ENCODE measurements around the gene TMEM97.
"Not testable (repeated sequence)": the region's sequence is repeated elsewhere in the genome, so short reads cannot be mapped to it uniquely, and the experiment has no call there.

TMEM97 gene

DNA sequence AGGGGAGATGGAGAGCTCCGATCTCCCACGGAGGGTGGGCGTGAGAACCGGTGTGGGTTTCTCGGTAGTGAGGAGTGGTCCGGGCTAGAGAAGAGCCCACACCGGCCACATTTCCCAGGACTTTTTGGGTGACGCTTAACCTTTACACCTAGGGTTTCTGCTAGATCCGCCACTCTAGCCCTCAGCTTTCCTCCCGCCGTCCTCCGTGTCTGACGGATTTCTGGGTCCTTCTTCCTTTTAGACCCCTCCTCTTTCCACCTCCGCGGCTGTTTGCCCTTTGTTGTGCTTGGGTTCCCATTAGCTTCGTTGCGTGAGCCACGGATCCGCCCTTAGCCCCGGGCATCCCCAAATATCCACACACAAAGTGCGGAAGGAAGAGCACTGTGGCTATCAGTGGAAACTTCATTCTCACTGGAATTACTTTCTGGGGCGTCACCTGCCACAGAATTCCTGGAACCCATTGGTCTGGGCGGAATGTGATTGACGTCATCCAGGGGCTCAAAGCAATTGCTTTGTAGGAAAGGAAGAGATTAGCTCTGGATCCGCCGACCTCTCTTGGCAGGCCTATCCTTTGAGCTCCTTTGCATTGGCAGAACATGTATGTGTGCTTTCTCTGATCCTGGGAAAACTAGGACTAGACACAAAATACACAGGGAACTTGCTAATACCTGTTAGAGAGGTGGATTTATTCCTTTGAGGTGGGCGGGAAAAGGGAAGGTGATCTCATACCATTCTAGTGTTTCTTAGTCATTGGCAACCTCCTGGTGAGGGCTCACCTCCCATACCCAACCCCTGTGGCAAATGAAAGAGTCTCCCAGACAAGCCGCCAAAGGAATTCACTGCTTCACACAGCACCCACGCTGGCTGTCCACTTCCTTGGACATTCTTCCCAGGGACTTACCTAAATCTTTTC, 17.2 kb downstream of the TMEM97 start:
- DNase-seq (ENCODE audit: low spot score), result peak; percentile 65

DNA sequence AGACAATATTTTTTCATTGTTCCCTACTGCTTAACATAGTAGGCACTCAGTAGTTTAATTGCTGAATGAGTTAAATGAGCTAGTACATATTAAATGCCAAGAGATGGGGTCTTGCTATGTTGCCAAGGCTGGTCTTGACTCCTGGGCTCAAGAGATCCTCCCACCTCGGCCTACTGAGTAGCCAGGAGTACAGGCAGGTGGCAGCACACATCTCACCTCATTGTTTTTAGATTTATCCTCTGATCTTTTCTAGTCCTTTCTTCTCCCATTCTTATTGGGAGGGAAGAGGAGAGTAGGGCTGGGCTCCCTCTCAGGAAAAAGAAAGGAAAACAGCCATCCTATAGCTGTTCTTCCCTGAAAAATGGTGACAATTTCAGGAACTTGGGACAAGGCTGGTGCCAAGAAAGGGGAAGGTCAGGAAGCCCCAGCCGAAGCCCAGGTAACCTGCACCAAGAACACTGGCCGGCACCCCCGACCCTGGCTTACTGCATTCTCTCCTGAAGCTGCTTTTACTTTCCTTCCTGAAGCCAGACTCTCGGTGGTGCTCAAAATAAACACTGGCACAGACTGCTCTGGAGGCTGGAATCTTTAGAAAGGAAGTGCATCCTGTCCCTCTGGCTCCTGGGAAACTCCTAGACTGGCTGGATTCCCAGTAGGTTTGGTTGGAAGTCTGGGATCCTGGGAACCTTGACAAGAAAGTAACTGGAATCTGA, 19.2 kb downstream of the TMEM97 start:
- DNase-seq (ENCODE audit: low spot score), result no peak

DNA sequence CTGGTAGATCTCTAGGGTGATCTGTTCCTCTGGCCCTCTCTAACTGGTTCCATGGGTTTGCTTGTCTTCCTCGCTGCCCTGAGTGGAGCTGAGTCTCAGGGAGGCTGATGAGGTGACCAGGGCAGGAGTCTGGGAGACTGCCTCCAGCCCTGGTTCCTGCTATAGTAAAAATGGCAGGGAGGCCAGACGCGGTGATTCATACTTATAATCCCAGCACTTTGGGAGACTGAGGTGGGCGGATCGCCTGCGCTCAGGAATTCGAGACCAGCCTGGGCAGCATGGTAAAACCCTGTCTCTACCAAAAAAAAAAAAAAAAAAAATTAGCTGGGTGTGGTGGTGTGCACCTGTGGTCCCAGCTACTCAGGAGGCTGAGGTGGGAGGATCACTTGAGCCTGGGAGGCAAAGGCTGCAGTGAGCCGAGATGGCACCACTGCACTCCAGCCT, 19.8 kb downstream of the TMEM97 start:
- DNase-seq (ENCODE audit: low spot score), result not testable (repeated sequence)

DNA sequence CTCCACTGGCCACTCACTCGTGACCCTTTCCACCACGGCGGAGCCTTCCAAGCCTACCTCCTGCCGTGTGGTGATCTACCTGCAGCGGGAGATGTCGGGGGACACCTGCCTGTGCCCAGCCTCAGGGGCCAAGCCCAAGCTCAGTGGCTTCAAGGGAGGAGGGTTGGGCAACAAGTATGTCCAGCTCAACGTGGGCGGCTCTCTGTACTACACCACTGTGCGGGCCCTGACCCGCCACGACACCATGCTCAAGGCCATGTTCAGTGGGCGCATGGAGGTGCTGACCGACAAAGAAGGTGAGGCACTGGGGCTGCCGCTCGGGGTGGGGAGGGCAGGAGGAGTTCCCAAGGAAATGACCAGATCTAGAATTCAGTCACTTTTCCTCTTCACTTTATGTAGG, 20.4 kb downstream of the TMEM97 start:
- no peak for DNase-seq (ENCODE audit: low spot score)

DNA sequence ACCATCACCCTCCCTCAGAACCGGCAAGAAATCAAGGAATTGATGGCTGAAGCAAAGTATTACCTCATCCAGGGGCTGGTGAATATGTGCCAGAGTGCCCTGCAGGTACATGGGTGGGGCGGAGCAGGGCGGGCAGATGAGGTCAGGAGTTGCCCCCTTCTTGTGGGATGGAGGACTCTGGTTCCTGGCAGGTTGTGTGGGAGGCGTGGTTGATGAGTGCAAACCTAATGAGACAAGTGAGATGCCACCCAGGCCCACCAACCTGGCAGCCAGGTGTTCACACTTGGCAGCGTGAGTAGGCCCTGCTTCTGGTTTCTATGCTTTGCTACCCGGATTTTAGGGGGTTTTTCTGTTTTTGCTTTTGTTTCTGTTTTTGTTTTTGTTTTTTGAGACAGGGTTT, 21.4 kb downstream of the TMEM97 start:
- DNase-seq (ENCODE audit: low spot score), result no peak

DNA sequence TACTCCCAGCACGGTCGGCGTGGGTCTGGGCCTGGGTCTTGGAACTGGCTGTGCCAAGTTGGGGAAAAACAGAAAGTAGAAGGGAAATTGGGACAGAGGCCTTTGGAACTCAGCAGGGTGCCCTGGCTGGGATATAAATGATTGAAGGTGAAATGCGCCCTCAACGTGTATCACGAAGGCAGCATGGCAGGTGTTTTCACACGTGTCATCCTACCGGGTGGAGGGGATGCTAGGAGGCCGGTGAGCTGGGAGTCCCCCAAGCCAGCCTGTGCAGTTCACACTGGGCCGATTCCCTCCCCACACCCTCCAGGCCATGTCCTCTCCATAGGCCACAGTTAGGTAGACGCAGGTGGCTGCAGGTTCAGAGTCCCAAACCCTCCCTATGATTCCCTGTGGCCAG, 22.5 kb downstream of the TMEM97 start:
- no peak for DNase-seq (ENCODE audit: low spot score)

DNA sequence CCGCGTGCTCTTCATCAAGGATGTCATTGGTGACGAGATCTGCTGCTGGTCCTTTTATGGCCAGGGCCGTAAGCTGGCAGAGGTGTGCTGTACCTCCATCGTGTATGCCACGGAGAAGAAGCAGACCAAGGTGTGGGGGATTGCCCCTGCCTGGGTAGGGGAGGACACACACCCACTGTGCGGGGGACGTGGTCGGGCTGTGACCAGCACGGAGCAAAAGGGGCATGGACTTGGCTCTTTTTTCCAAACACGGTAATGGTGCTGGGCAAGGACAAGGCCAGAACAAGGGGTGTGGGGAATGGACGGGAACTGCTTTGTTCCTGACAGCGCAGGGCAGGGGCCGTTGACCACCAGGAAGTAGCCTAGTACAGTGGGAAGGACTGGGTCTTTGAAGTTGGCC, 23.3 kb downstream of the TMEM97 start:
- no peak for DNase-seq (ENCODE audit: low spot score)

DNA sequence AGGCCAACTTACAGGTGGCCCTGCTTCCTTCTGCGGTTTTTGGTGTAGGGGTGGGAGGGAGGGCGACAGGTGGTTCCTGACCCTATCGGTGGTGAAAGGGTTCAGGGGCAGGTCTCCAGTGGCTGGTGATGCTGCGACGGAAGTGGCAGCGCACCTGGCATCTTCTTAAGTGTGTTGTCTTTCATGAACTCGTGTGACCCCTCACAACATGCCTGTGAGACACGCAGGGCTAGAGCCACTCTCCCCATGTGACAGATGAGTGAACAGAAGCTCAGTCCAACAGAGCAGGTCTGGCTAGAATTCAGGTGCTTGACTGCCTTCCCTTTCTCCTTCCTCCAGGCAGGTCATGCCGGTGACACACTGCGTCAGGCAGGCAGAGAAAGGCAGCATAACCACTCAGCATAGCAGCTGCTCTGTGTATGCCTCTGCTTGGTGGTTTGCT, 24.5 kb downstream of the TMEM97 start:
- no peak for DNase-seq (ENCODE audit: low spot score)

DNA sequence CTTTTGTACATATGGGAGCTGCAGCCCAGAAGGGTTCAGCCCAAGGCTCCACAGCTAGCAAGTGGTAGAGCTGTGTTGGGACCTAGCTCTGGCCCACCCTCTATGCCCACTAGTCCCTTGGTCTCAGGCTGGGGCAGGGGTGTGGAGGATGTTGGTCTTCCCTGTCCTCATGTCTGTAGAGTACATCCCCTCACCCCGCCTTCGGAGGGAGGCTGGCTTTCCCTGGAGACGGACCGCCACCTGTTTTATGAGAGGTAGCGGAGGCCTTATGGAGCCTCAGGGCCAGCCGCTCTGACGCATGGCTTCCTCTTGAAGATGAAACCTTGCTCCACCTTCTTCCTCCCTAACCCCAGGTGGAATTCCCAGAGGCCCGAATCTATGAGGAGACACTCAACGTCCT, 25.0 kb downstream of the TMEM97 start:
- DNase-seq (ENCODE audit: low spot score), result no peak

DNA sequence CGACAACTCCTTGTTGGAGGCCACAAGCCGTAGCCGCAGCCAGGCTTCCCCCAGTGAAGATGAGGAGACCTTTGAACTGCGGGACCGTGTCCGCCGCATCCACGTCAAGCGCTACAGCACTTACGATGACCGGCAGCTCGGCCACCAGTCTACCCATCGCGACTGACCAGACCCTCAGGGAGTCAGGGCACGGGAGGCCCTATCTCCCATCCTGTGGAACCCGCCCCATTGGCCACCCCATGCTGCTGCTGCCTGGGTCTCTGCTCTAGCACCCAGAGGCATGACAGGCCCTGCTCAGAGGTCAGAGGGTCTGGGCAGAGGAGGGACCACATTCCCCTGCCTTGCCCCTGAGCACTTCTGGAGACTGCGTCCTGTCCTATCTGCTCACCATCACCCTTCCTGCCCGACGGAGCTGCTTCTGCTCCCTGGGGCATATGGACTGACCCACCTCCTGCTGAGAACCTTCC, 25.5 kb downstream of the TMEM97 start:
- no peak for DNase-seq (ENCODE audit: low spot score)

DNA sequence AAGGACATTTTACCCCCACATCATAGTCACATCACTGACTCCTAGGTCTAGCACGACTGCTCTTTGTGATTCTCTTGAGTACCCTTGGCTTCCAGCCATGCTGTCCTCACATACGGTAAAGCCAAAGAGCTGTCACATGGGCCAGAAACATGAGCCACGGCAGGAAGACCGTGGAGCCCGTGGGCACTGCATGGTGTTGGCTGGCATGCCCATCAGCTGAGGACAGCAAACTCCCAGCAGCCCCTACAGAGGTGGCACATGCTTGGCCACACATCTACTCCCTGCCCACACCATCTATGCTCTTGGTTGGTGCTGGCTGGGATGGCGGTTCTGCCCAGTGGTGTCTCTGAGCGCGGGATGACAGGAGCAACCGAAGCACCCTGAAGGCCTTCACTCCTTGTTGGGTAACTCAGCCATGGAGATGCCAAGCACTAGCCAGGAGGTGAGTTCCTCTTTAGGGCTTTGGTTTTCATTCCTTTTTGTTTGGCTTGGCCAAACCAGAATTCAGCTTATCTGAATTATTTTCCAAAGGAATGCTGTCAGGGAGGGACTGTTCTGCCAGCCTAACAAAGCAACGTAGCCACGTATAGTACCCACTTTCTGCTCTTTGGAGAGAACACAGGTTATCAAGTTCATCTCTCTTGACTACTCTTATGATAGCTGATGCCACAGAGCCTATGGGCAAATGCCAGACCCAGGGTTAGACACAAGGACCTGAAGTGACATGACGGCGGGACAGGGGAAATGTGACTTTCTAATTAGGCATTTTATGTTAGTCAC, 26.6 kb downstream of the TMEM97 start:
- DNase-seq (ENCODE audit: low spot score), result no peak

DNA sequence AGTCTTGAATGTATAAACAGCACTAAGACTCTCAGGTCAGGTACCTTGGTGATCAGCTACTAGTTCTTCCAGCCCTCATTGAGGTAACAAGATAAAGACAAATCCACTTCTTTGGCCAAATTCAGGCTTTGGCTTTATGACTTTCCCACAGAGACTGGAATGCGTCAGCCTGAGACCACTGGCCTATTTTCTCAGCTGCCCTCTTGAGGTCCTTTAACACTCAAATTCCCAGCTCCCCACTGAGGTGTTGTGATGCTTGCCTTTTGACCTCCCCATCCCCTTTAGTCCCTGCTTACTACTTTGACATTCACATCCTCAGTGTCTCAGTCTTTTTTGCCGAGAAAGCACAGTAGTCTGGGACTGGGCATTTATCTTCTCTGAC, 27.2 kb downstream of the TMEM97 start:
- DNase-seq (ENCODE audit: low spot score), result no peak

DNA sequence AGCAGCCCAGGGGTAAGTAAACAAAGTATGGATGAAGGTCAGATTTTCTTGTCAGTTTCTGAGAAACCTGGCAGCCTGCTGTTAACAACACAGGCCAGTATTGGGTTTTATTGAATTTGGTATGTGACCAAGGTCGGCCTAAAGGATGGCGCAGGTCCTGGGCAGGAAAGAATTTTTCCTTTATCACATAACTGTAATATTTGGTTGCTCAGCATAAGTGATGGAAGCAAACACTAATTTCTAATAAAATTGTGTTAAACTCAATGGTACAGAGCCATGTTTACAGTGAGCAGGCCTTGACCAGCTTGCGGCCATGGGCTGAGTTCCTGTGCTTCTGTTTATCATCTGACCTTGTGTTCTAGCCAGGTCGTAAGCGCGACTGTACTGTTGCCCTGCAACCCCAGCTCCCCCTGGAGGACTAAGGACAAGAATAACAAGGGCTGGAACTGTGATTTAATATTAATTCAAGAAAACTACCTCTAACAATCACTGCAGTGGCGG, 27.8 kb downstream of the TMEM97 start:
- DNase-seq (ENCODE audit: low spot score), result no peak

DNA sequence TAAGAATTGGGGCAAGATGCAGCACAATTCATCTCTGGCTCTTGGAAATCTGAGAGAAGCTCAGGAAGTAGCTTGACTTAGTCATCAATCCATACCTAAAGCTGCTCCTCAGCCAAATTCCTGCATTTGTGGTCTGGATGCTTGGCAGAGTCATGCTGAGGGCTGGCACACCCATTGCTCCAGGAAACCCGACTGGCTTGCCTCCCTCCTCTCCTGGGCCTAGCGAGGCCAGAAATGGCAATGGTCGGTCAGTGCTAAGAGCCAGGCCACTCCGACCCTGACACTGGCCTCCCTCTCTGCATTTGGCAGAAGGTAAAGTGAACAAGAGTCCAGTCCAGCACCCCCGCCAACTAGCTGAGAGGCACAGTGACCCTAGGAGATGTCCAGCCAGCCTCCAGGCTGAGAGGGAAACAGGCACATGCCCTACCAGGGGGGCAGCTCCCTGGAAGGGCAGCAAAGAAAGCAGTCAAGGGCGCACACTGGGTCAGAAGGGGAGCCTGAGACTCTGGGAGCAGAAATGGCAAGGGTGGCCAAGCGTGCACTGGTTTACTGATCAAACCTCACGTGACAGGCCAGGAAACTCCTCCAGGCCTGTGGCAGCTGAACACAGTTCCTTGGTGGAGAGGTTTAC, 28.4 kb downstream of the TMEM97 start:
- no peak for DNase-seq (ENCODE audit: low spot score)

DNA sequence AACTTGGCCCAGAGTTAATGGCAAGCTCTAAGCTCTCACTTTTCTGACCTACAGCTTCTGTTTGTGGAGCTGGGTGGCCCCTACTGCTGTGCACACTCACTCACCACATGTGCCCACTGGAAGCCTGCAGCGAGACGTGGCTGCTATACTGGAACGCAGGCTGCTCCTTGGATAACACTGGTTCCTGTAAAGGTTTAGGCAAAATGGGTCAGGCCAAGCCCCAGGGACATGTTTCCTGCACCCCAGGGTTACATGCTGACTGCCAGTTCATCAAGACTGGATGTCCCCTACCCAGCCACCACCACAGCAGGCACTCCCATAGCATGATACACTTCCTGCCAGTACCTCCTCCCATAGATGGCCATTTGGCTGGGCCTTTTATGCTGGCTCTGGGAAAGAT, 30.0 kb downstream of the TMEM97 start:
- DNase-seq (ENCODE audit: low spot score), result no peak

DNA sequence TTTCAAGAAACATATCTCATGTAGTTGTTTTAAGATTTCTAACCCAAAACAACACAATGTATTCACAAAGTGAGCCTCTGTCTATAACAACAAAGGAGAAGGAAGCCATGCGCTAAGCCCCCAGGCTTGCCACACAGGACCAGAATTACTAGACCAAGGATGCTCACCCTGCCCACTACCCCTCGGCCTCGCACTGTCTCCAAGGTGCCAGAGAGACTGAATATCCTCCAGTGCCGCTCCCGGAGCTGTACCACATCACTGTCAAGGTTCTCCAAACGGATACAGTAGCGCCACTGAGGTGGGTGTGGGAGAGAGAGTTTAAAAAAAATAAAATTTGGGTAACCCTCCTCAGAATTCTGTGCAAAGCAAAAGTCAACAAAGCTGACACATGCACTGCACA, 31.3 kb downstream of the TMEM97 start:
- no peak for DNase-seq (ENCODE audit: low spot score)

DNA sequence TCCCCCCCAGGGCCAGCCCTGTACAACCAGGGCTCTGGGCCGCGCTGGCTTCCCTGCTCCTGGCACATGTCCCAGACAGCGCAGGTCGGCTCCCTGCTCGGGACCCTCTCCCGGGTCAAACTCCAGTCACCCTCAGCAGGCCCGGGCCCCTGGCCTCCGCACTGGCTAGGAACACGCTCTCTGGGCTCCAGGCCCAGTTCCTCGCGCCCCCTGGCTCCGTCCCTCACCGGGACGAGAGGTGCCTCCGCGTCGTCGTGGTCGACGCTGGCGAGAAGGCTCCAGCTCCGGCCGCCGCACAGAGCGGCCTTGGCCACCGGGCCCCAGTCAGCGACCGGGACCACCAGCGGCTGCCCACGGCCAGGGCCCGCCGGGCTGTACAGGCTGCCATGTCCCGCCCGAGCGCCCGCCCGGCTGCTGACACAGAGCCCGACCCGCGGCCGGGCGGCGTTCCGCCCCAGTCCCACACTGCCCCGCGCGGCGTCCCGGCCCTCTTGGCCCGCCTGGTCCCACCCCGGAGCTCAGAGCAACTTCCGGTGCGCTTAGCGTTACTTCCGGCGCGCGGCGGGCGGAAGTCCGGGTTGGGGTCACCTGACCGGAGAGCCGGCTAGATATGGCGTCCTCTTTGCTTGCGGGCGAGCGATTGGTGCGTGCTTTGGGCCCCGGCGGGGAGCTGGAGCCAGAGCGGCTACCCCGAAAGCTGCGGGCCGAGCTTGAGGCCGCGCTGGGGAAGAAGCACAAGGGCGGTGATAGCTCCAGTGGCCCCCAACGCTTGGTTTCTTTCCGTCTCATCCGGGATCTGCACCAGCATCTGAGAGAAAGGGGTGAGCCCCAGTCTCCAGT, 38.3 kb downstream of the TMEM97 start, which contains the start of gene POLDIP2:
Gene POLDIP2 (minus strand): TSS at position 467 of the 840 bp plus-strand sequence. CDS start 79 bp downstream, at position 388.
- DNase-seq (ENCODE audit: low spot score), result peak; percentile 95

DNA sequence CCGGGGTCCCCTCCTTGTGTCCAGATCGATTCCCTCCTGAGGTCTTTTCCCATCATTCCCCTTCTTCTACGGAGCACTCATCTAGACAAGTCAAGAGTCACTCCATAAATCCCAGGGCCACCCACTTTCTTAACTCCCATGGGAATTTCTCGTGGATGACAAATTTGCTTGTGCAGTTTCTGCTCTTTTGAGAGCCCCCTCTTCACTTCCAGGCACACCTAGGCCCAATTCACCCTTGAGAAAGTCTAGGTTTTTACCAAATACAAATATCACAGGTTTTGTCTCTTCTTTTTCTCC, 38.8 kb downstream of the TMEM97 start:
- DNase-seq (ENCODE audit: low spot score), result no peak

DNA sequence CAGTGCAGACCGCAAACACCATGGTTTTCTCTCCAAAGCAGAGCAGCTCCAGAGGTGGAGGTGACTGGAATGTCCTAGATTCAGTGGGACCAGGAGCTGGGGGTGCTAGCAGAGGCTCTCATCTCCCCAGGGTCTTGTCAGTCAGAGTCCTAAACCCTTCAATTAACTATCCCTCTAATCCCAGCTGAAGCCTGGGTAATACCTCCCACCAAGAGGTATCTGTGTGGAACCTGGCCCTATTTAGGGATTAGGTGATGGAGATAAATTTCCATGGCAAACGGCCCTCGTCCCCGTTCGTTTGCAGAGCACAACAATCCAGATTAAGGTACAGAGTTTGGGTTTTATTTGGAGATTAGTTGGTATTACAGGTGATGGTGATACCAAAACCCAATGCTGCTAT, 44.2 kb downstream of the TMEM97 start:
- no peak for DNase-seq (ENCODE audit: low spot score)
